Measurements from ENCODE around the gene NHS.

Gene NHS

DNA sequence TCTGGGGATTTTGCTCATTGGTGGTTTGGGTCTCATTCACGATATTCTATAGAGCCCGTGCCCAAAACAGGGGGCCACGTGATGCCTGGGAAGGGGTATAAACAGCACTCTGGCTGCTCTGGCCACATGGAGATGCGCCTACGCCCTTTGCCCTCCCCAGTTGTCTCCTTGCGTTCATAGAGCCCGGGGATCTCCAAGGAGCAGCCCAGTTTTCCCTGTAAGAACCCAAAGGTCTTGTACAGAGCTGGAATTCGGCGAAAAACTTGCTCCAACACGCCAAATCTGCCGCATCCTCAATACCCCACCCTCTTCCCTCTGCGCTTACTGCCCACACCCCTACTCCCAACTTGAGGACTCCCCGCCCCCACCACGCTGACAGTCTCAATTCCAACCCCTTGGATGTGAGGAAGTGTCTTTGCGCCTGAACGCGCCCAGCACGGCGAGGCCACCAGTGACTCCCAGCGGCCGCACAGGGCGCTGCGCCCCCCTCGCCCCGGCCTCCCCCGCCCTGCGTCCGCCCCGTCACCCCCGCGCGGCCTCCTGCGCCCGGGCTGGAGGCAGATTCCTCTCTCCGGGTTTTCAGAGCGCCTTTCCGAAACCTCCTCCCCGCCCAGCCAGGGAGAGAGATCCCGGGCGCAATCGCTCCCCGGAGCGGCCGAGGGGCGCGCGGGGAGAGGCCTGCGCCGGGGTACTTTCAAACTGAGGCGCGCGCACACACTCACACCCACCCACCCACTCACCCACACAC is at the start of gene NHS:
Gene NHS (plus strand): TSS at position 582 of the 748 bp plus-strand sequence. CDS start 558 bp downstream, outside the sequence.
- DNase-seq, result no peak

DNA sequence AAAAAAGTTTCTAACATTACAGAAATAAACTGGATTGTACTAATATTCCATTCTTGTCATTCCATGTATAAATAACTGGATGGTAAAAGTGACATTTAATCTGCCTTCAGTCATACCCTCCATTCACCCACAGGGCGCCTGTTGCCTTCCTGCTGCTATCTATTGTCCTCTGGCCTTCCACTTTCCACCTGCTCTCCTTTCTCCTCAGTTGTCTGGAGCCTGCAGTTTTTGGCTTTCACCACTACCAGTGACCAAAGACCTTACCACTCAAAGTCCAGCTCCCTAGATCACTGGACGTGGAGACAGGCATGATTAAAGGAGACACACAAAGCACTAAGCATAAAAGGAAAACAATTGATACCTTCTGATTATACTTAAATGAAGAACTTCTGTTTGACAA is 46.2 kb upstream of the NHS start:
- no peak for DNase-seq

DNA sequence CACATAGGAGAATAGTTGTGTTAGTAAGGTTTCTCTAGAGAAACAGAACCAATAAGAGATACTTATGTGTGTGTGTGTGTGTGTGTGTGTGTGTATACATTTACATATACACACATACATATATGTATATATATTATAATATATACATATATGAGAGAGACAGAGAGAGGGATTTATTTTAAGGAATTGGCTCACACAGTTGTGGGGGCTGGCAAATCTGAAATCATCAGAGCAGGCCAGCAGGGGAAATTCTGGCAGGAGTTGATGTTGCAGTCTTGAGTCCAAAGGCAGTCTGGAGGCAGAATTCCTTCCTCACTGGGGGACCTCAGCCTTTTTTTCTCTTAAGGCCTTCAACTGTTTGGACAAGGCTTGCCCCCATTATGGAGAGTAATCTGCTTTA is 38.6 kb upstream of the NHS start:
- no peak for DNase-seq

DNA sequence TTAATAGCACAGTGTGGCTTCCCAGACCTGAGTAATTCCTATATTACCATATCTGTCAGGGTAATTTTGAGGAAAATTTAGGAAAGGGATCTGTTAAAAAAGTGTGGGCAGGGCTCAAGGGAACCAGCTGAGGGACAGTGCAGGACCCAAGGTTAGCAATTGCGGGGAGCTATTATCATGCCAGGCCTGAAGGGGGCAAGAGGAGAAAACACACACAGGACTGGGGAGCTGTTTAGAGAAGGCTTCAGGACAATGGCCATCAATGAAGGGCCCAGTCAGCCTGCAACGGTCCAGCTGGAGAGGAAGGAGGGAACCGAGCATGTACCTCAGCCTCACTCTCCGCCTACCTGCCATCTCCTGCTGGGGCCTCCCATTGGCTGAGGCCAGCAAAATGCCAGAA is 19.0 kb upstream of the NHS start:
- DNase-seq, result no peak

DNA sequence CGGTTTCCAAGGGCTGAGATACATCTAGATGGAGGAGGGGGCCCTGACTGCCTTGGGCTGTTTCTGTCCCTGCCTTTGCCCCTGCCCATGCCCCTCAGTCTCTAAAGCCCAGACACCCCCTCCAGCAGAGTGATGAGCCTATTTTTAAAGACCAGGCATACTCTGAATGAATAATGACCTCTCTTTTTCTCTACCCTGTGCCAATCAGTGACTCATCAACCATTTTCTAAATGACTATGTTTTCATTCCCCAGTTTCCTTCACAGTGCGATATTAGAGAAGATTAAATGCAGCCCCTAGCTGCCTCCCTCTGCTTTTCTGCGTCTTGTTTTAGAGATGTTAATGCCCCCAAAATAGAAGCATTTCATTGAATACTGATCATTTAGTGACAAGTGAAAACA is 15.5 kb upstream of the NHS start:
- DNase-seq, result no peak

DNA sequence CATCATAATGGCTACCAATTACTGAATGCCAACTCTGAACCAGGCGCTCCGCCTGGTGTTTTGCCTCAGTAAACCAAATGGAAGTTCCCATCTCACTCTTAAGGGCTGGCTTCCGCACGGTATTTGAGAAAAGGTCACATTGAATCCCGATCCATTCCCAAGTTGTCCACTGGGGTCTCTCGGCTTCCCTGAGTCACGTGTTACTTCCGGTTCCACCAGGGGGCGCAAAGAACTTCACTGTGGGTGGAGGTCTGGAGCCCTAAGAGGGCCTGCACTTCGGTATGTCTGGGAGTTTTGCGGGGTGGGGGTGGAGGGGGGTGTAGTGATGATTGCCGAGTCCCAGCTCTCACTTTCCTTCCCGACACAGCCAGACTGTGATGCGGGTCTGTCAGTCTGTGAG is 13.4 kb upstream of the NHS start:
- DNase-seq, result no peak

DNA sequence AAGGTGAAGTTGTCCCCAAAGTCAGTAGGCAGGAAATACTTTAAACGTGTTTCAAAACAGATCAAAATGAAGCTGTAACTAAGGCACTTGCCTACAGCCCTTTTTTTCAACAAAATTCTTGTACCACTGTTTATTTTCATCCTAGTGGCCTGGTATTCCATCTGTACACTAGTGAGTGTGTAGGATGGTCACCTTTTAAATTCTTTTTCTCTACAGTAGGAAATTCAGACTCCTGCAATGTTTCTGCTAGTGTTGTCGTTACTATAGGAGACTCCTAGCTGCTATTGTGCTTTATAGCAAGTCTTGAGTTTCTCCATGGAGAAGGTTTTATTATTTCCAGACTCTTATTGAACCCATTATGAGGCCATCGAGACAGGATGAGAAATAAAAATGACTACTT is 7.0 kb upstream of the NHS start:
- DNase-seq, result no peak

DNA sequence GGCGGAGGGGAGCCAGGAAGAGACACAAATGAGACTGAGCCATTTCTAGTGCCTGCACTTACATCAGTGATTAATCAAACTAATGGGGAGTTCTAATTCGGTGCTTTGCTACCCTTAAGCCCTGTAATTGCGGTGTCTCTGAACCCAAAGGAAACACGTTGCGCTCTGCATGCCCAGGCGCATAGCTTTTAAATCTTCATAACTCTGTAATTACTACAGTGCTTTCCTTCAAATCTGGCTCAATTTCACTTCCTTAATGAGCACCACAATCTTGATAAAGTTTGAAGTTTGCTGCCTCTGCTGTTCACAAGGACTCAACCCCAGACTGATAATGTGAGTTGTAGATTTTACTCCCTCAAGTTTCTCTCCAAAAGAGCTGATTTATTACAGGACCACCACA is 5.7 kb upstream of the NHS start:
- DNase-seq, result no peak

DNA sequence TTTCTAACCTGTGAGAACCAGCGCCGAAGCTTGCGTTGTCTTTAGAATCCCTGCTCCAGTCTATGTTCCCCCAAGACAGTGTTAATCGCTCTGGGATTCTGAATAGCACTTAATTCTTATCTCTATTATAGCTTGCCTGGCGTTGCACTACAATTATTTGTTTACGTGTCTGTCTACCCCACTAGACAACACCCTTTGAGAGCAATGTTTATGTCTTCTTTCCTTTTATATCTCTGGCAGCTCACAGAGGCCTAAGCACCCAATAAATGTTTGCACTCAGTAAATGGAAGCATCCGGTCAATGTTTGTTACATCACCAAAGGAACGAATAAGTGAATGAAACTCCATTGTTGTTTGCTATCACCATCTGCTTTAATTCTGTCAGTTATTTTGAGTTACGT is 4.8 kb upstream of the NHS start:
- DNase-seq, result no peak

DNA sequence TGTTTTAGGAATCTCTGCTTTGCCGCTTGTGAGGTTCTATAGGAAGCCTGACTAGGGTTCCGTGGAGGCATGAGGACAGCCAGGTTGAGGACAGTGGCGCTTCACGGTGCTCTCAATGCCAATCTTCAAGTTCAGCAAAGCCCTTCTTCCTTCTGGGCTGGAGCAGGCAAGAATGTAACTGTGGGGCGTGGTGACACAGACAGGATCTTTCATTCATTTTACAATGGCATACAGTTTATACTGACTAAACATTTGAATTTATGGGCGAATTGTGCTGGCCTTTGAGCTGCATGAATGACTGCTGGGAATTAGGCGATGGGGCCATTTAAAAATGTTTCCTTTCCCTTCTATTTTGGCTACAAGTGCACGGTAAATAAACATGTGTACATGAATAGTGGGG is 2.9 kb upstream of the NHS start:
- DNase-seq, result no peak

DNA sequence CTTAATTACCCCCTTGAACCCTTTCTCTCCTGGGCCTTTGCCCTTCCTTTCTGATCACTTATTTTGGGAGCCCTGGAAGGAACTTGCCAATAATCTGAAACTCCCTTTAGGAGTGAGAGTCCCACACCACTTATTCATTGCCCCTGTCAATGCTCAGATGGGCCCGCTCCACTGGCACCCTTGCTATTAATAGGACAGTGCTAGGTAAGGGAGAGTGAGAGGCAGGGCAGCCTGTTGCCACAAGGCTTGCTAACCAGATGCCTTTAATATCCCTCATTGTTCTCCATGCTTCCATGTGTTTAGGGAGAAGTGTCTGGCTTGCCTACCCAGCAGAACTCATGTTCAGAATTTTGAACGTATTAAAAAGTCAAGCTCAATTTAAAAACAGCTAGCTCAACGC is 1.7 kb upstream of the NHS start:
- no peak for DNase-seq

DNA sequence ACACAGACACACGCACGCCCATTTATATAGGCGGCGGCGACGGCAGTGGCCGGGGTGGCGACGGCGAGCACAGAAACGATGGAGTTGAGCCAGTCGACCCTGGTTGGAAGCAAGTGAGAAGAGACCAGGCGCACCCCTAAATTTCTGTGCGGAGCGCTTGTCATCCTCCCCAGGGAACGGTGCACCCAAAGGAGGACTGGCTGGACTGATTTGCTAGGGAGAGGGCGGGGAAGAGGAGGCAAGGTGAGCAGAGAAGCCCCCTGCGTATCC is 302 bp downstream of the NHS start:
- DNase-seq, result no peak

DNA sequence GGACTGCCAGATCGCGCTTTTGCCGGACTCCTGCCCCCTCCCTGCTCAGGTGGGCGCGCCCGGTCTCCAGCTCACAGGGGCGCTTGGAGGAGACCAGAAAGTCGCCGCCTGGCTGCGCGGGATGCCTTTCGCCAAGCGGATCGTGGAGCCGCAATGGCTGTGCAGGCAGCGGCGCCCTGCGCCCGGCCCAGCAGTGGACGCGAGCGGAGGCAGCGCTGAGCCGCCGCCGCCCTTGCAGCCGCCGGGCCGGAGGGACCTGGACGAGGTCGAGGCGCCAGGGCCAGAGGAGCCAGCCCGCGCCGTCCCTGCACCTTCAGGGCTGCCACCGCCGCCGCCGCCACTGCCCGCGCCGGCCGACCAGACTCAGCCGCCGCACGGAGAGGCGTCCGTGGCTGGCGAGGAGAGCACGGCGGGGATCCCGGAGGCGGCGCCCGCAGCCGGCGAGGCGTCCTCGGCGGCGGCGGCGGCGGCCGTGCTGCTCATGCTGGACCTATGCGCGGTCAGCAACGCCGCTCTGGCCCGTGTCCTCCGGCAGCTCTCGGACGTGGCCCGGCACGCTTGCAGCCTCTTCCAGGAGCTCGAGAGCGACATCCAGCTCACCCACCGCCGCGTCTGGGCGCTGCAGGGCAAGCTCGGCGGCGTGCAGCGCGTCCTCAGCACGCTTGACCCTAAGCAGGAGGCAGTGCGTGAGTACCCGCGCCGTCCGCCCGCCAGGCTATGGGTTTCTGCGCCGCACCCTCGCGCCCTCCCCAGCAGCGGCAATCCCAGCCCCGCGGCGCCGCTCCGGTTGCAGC is 834 bp downstream of the NHS start:
- DNase-seq, result no peak

DNA sequence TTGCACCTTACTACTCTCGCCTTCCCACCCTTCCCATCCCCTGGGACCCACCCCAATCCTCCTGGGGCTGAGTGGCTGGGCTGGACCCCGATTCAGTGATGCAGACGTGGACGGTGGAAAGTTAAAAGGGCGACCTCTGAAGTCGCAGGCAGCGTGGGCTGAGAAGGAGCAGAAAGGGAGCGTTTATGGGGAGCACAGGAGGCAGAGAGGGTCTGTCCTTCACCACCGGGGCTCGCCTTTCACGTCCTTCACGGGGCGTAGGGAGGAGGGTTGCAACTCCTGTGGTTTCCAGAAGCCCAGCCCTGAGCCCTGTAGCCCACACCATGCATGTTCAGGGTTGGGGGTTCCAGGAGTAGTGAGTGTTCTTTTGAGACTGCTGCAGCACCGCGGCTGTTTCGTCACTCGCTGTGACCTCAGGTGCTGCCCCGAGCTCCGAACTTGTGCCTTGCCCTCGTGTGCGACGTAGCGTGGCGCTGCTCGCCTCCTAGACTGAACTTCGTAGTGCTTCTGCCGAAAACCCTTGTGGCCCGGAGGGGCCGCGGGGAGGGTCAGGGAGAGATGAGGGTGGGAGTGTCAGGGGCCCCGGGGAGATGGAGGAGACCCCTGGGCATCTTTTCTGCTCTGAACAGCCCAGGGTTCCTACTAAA is 1.6 kb downstream of the NHS start:
- DNase-seq, result no peak

DNA sequence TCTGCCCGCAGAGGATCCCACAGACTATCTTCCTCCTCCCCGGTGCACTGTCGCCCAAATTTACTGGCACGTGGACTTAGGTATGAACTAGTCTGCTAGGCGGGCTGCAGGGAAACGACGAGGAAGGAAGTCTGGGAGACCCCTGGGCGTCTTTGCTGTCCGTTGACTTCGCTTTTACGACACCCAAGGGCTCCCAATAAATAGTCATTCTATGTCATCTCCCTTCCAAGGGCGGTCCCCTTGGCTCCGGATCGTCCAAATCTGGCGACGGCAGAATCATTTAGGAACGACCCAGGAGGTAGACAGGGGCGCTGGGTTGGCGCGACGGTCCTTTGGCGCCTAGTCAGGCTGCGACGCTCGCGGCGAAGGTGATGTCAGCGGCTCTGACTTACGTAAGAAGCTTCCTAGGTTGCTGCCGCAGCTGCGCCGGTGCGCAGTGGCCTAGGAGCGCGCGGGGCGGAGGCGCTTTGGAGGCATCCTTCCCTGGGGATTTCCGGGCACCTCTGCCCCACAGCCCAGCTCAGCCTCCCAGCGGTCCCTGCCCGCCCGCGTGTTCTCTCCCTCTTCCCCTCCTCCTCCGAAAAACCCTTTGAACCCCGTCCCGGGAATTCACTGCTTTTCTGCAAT is 2.2 kb downstream of the NHS start:
- no peak for DNase-seq

DNA sequence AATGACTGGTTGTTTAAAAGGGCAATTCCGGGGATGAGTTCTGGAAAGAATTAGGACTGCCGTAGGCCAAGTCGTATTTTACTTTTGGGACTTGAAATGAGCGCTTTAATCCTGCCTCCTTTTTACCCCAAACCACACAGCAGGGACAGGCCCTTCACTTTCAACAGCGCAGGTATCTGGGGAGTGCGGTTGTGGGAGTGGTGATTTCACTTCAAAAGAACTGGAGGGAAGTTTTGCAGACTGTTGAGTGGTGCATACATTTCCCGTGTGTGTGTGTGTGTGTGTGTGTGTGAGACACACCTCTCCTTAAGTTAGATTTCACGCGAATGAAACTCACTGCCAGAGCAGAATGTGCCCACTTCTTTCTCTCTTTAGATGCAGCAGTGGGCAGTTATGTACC is 2.8 kb downstream of the NHS start:
- DNase-seq, result no peak

DNA sequence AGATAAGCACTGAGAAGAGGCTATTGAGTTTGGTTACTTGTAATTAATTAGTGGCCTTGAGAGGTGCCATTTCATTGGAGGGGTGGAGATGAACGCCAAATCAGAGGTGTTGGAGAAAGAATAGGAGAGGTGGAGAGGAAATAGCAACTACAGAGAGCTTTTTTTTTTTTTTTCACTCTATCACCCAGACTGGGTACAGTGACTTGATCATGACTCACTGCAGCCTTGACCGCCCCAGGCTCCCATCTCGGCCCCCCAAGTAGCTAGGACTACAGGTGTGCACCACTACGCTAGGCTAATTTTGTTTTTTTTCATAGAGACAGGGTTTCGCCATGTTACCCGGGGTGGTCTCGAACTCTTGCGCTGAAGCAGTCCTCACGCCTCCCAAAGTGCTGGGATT is 5.2 kb downstream of the NHS start:
- DNase-seq, result no peak

DNA sequence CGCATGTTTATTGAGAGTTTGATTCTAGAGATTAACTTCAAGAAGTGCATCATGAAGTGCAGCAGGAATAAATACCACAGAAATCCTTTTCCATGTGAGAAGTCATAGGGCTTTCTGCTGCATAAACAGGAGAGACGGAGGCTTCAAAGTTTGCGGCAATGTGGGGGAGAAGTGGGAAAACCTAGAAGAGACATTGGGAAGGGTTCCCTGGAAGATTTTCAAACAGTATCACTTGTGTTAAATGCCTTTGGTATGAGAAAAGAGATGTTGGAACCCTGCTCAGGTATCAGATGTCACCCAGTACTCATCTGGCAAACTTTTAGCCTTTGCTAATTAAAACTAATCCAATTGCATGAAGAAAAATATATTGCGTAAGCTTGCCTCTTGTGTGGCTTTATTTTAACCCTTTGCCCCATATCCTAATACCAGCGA is 15.4 kb downstream of the NHS start:
- no peak for DNase-seq

DNA sequence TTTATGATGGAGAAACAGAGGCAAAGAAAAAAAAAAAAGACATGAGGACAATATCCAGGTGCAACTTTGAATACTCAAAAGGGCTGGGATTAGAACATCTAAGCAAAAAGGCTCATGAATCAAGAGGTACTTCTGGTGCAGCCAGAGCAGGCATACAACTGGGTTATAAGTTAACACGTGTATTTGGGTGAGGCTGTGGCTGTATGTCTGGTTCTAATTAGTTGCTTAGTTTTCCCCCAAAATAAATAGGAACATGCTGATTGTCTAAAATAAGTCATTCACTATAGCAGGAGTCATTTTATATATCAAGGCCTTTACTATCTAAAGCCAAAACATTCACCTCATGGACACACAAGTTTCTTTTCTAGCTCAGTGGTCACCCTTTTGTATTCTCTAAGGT is 20.2 kb downstream of the NHS start:
- no peak for DNase-seq

DNA sequence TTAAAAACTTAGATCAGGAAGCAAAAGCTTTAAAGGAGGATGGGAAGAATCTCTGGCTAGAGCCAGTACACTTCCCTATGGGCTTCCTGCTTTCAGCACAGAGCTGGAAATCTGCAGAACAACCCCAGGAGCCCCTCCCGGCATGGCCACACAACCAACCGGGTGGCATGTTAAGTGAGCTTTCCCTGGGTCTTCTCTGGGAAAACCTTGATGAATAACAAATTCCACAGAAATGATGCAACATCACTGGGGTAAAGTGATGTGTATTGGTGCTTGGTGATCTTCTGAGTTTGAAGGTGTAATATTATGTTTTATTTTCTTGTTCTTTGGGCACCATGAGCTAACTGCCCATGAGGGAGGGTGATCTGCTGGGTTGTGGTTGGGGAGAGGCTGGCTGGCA is 22.1 kb downstream of the NHS start:
- no peak for DNase-seq

DNA sequence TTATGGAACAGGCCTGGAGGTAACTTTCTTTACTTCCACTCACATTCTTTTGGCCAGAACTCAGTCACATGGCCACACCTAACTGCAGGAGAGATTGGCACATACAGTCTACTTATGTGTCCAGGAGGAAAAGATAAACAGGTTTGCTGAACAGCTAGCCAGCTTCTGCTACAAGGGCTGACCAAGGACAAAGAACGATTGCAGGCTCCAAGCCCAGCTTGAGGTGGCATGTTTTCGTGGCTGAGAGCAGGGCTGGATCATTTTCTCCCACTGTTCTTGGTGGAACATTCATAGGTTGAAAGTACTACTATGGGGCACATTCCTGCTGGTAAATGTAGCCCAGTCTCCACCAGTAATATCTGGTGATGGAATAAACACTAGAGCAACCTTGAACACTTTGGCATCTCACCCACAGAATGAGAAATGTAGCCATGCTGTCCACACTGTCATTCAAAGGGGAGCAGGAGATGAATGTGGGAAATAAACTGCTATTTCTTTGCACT is 28.2 kb downstream of the NHS start:
- DNase-seq, result no peak

DNA sequence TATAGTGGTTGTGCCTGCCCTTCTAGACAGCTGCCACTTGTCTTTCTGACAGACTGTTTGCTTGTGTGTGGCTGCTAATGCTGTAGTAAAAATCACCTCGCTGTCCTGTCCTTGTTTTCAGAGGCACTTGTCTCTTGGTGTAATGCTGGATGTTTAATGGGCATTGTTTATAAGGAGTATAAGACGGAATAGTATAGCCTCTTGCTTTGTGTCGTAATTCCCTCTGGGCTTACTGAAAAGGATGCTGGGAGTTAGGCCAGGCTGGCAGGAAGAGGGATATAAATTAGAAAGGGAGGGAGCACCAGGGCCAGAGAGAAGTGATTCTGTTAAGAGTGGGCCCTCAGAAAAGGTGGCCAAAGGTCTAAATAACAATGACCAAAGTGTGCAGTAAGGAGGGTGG is 29.0 kb downstream of the NHS start:
- DNase-seq, result no peak

DNA sequence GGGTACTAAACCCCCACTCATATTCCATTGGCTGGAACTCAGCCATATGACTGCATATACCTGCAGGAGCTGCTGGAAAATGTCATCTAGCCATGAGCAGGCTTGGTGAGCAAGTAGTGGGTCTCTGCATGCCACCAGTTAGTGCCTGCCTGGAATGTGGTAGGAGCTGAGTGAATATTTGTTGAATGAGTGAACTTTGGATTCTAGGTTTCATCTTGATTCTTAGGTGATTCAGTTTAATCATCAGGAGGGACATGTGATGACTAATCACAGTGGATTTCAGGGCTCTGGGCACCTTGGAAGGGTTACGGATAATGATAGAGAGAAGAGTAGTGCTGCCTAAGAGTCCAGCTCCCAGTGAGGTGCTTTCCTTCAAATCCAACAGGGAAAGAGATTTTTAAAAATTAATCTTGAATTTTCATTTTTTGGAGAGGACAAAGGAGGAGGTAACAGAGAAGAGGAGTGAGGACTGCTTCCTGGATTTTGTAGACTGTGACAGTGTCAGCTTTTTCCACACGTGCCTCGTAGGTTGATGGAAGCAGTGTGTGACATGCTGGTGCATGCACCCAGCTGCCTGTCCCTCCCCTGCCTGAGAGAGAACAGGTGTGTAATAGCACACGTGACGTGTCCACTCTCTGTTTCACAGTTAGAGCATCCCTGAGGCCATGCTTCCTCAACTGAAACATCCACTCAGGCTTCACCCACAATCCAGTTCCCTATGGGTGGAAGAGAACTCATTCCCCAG is 30.4 kb downstream of the NHS start:
- DNase-seq, result no peak

All from activated CD4-positive, alpha-beta T cell treated with anti-CD3 and anti-CD28 coated beads, Interleukin-2, Interleukin-6, amounts not matched to agents 100 ng/mL and 50 ng/mL, durations not matched to agents 16 hours and 8 hours (primary cell).